NCI-H2029 (cell line): ENCODE data around the gene LTB4R.
A peak's percentile ranks its signal among the peaks of the same experiment; 100 is the strongest.

Experiments used
- DNase-seq: peaks from one replicate; lab custom pipeline; 2025; lab: John Stamatoyannopoulos, UW

LTB4R gene

DNA sequence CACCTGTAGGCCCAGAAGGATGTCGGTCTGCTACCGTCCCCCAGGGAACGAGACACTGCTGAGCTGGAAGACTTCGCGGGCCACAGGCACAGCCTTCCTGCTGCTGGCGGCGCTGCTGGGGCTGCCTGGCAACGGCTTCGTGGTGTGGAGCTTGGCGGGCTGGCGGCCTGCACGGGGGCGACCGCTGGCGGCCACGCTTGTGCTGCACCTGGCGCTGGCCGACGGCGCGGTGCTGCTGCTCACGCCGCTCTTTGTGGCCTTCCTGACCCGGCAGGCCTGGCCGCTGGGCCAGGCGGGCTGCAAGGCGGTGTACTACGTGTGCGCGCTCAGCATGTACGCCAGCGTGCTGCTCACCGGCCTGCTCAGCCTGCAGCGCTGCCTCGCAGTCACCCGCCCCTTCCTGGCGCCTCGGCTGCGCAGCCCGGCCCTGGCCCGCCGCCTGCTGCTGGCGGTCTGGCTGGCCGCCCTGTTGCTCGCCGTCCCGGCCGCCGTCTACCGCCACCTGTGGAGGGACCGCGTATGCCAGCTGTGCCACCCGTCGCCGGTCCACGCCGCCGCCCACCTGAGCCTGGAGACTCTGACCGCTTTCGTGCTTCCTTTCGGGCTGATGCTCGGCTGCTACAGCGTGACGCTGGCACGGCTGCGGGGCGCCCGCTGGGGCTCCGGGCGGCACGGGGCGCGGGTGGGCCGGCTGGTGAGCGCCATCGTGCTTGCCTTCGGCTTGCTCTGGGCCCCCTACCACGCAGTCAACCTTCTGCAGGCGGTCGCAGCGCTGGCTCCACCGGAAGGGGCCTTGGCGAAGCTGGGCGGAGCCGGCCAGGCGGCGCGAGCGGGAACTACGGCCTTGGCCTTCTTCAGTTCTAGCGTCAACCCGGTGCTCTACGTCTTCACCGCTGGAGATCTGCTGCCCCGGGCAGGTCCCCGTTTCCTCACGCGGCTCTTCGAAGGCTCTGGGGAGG lies at the start of gene LTB4R:
Gene LTB4R (plus strand): TSS at position 857 of the 959 bp plus-strand sequence. CDS start 4,150 bp downstream, outside the sequence.
- peak; percentile 84 for DNase-seq

- DNase-seq: no peak
These were observed 49.4 kb upstream of the LTB4R start for GRCh38 chr14:24261969-24262327.

DNA sequence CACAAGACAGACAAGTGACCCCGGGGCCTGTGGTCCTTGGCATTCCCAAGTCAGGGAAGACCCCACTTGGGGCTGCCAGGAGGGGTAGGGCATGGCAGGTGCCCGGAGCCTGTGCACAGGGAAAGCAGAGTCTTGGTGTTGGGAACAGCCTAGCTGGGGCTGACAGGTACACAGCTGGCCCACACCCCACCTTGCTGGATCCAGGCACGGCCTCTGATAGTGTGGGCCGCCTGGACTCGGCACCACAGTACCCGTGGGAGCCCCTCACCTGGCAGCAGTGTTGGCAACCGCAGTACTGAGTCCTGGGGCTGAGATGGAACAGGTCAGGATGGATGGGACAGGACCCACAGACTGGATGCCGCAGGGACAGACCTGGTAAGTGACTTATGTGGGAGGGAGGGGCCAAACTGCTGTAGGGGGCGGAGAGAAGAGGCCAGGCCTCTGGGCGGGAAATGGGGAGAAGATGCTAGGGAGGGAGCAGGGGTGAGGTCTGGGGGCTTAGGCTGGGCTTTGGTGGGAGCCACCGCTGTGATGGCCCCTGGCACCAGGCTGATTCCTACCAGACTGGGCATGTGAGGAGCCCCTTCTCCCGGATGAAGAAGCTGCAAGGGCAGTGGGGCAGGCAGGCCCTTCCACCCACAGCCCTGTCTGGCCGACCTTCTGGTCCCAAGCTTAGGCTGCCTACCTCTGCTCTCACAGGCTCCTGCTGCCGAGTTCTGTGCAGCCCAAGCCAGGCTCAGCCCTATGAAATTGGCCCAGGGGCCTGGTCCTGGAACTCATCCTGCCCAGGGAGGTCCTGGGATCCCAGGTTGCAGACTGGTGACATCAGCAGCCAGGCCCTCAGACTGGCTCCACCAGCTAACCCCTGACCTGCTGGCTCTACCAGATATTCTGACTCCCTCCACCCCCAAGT lies 48.2 kb upstream of the LTB4R start, which contains the start of gene TGM1:
Gene TGM1 (minus strand): TSS at position 357 of the 913 bp plus-strand sequence. CDS start 825 bp downstream, outside the sequence.
- no peak for DNase-seq

DNA sequence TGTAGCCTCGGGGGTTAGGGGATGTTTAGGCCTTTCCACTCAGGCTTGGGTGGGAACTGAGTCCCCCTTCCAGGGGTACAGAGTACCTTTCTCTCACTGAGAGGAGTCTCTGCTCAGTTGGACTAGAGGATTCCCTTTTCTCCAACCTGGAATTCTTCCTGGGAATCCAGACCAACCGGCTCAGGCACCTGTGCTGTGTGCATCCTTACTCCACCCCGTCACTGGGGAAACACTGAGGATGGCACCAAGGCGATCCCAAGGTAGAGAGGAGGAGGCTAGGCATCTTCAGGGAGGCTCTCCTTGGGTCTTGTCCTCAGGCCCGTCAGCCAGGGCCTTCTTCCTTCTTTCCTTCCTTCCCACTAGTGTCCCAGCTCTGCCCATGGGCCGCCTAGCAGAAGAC lies 47.5 kb upstream of the LTB4R start:
- DNase-seq: no peak

DNA sequence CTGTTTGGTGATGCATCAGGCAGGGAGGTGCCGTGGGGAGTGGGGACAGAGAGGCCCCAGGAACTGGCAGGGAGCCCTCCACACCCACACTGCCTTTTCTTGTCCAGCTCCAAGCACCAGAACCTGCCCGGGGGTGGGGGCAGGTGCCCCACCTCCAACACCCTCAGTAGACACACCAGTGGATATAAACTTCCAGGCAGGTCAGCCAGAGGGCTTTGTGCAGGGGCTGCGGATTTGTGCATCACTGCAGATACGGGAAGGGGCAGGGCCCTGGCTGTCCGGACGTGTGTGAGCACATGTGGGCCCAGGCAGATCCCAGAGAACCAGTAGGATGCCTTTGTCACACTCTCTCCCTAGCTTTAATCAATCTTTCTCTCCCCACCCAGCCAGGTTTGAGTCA lies 47.0 kb upstream of the LTB4R start:
- no peak for DNase-seq

DNA sequence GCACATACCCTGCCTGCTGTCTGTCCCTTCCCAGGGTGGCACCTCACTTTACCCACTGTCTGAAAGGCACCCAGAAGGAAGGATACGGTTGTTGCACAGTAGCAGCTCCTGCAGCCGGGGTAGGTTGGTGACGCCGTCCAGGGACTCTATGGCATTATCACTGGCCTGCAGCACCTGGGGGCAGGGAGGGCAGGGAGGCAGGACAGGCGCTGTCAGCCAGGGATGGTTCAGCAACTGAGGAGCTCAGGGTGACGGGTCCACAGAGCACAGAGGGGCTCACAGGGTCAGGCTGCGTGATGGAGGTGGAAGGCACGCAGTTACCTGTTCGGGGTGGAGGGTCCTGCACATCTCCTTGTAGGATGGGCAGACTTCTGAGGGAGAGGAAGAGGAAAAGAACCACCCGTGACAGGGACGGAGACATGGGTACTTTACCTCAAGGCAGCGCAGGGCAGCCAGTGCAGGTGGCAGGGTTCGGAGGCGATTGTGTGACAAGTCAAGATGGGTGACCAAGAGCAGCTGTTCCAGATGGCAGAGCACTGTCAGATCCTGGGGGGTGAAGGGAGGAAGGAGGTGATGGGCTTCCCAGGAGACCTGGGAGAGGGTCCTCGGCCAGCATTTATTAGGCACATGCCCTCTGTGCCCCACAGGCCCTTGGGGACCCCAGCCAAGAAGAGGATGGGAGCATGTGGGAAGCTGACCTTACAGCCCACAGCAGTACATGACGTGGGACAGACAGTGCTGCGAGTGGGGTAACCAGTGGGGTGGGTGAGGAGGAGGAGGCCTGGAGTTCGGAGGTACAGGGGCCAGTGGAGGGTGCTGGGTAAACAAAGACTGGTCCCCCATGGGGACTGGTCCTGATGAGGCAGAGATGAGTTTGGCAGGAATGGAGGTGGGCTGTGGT lies 44.7 kb upstream of the LTB4R start:
- no peak for DNase-seq

- no peak for DNase-seq
These were observed 43.8 kb upstream of the LTB4R start for GRCh38 chr14:24267516-24267915.

- no peak for DNase-seq
These were observed 43.1 kb upstream of the LTB4R start for GRCh38 chr14:24268225-24268624.

DNA sequence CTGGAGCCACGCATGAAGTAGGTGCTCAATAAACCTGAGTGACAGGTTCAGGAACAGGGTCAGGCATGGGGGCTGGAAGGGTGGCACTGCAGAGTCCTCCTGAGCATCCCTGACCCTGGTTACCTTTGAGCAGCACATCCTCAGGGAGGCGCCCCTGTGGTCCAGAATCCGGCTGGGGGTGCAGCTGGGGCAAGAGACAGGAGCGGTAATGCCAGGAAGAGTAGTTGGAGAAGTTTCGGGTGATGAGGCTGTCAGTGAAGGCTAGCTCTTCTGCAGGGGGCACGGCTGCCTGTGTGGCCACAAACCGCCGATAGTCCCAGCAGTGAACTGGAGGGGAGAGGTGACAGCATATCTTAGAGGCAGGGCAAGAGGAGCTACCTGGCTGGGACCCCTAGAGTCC lies 41.9 kb upstream of the LTB4R start:
- no peak for DNase-seq

DNA sequence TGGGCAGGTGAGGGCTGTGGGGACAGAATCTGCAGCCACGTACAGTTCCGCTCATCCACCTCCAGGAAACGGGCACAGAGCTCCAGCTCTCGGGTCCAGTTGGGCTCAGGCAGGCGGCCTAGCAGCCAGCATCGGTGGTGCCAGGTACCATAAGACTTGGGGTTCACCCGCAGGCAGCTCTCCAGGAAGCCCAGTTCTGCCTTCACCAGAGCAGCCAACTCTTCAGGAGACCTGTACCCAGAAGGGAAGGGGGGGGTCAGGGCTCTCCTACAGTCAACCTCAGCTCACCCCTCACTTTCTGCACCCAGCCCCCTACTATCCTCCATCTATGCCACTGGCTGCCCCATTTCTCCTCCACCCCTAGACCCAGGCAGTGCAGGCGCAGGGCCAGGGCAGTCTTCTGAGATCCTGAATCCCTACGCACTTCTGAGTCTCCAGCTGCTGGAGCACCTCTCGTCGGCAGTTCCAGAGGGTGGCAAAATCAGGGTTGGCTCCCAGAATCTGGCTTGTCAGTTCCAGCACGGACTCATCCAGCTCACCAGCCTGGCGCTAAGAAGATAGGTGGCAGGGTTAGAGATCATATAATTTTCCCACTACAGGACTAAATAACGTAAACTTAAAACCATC lies 41.3 kb upstream of the LTB4R start:
- no peak for DNase-seq

DNA sequence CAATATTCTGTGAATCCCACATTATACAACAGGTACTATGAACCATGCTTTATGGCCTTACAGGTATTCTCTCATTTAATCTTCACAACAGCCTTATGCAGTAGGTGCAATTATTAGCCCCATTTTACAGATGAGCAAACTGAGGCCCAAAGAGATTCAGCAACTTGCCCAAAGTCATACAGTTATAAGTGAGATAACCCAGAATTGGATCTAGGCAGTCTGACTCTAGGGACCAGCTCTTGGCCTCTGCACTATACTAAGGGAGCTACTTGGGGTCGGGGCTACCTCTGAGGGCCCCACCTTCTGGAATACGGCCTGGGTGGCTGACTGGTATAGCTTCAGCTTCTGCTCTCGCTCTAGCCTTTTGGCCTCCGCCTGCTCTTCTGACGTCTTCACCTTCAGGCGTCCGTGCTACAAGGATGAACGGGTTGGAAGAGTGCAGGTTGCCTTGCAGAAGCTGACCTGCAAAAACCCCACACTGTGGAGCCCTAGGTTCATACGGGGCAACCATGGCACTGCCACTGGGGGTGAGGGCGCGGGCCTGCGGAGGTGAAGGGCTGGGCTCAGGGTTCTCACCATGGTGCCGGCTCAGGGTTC lies 40.7 kb upstream of the LTB4R start:
- DNase-seq: no peak

DNA sequence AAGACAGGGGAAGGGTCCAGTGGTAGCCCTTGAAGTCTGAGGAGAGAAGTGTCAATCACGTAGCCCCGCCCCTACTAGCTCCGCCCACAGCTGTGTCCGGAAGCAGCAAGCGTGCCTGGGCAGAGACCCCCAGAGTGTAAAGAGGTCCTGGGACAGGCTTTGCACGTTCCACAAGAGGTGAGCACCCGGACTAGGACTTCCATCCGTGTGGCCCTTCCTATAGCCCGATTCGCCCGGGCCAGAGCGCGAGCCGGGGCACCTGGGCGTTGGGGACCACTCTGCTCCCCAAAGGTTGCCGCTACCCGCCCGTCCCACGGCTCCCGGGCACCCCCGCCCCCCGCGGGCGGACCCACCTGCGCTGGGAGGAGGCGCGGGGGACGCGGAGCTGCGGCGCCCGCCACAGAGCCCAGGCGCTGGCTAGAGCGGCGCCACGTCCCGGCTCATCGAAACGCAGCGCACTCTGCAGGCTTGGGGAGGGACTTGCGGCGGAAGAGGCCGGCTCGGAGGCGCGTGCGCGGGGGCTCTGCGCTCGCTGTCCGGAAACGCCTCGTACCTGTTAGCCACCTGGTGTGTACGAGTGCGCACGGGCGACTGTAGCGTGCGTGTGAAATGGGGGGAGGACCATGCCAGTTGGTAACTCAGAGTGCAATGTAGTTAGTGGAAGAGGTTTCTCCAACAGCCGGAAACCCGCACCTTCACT lies 40.0 kb upstream of the LTB4R start, which contains the start of gene RABGGTA:
Gene RABGGTA (minus strand): TSS at position 464 of the 700 bp plus-strand sequence. CDS start 482 bp downstream, outside the sequence.
- DNase-seq: peak; percentile 91

DNA sequence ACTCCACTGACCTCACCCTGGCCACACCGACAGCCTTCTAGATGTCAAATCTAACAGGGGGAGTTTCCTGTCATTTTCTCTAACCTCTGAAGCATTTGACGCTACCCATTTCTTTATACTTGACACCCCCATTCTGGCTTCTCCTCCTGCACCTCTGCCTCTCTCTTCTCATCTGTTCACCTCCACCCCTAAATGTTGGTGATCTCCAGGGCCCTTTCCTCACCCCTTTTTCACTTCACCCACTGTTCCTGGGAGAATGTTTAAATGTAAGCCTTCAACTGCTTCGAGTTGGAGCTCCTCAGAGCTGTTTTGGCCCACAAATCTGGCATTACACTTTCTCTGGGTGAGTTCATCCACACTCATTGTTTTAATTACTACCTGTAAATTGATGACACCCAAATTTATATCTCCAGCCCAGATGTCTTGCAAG lies 39.5 kb upstream of the LTB4R start:
- DNase-seq: no peak

GRCh38 chr14:24272467-24272866 lies 38.8 kb upstream of the LTB4R start:
- no peak for DNase-seq

DNA sequence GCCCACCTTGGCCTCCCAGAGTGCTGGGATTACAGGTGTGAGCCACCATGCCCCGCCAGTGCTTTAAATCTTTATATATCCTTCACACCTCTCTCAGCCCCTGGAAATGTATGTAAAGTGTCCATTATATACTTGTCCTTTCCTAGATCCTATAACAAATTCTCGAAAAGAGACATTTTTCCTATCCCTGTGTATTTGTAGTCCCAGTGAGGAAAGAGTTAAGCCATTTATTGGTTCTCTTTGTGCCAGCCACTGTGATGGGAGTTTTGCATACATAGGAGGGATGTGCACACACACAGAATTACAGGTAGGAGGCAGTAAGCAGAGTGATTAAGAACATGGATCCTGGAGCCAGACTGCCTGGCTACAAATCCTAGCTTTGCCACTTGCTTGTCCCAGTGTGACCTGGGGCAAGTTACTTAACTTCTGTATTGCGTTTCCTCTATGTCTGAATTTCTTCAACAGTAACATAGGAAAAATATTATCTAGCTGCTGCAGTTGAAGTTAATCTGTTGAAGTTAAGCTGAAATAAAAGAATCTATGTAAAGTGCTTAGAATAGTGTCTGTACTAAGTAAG lies 37.8 kb upstream of the LTB4R start:
- DNase-seq: no peak

- DNase-seq: no peak
These were observed 37.2 kb upstream of the LTB4R start for GRCh38 chr14:24274101-24274543.

DNA sequence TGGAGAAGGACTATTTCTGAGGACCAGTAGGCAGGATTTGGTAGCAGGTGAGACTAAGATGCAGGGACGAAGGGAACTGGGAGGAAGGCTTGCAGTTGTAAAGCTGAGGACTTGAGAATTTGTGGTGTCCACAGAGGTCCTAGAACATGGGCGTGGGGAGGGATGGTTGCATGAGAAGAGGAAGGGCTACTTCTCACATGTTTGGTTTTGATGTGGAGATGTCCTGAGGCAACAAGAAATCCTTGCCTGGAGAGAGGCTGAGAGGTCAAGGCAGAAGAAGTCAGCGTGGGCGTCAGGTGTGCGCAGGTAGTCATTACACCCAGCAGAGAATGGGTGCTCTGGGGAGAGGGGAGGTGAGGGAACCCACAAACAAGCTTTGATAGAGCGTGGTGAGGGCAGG lies 34.2 kb upstream of the LTB4R start:
- DNase-seq: no peak

- DNase-seq: no peak
These were observed 33.5 kb upstream of the LTB4R start for GRCh38 chr14:24277606-24278321.

DNA sequence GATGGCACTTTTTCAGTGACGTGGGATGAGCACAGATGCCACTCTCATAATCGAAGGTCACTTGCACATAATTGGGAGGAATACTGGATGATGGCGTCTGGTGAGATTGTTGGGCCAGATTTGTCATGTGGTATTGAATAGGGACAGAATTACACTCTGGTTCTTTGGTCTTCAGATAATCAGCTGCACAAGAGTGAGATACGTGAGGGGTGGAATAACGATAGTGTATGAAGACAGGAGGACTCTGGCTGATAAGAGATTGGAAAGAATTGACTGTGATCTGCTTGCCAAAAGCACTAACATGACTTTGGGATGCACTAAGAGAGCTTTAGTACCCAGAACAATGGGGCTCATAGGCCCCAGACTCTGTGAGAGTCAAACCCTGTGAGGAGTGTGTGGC lies 32.9 kb upstream of the LTB4R start:
- DNase-seq: no peak
